OCI-LY7 (cell line): ENCODE measurements around the gene FCN1. TPM values are rescaled to one million over a fixed set of nuclear protein-coding genes. Genes with fewer than 3 reads are reported as not detected.
A peak's percentile ranks its signal among the peaks of the same experiment; 100 is the strongest.

Experiments used
- BruUV-seq: library from RNA; stranded (reverse); fragments of 400-500 nt; replicated peaks from 2 replicates; lab custom pipeline; 2021; lab: Mats Ljungman, UMichigan
- CTCF ChIA-PET: fragments of 300-600 bp; sonication (Branson Sonifier 250); formaldehyde crosslinking; loops from one replicate; lab custom pipeline; 2022; ENCODE audit warnings: antibody characterized with exemption; ENCODE audit not compliant: unreplicated experiment; lab: Charles Lee
- POLR2A ChIA-PET: fragments of 300-600 bp; sonication (Branson Sonifier 250); formaldehyde crosslinking; loops from one replicate; lab custom pipeline; 2022; ENCODE audit warnings: antibody characterized with exemption; lab: Charles Lee
- DNase-seq: peaks from one replicate; pipeline ENCODE4 v3.0.0-alpha.2; 2015; ENCODE audit warnings: low spot score
- H2AFZ ChIP-seq: fragments of 200-600 bp; sonication (generic), shearing (Covaris generic); 2 replicates; pipeline ENCODE4 v1.6.1; 2014; ENCODE audit warnings: mild to moderate bottlenecking, antibody characterized with exemption, low read length, moderate library complexity
- H3K27ac ChIP-seq: fragments of 200-600 bp; sonication (generic); 2 replicates; pipeline ENCODE4 v1.5.1; 2014; ENCODE audit warnings: mixed run types, low read depth, mild to moderate bottlenecking, moderate library complexity, low read length, inconsistent platforms; ENCODE audit not compliant: poor library complexity, severe bottlenecking
- H3K36me3 ChIP-seq: fragments of 200-600 bp; sonication (generic); 2 replicates; pipeline ENCODE4 v1.6.1; 2014; ENCODE audit warnings: mild to moderate bottlenecking, antibody characterized with exemption, low read length, moderate library complexity, mixed read lengths; ENCODE audit not compliant: insufficient read depth
- H3K4me1 ChIP-seq: fragments of 200-600 bp; sonication (generic); 2 replicates; pipeline ENCODE4 v1.5.1; 2014; ENCODE audit warnings: mild to moderate bottlenecking, low read length; ENCODE audit not compliant: insufficient read depth, poor library complexity, severe bottlenecking
- H3K4me2 ChIP-seq: fragments of 200-600 bp; sonication (generic); 2 replicates; pipeline ENCODE4 v1.6.1; 2014; ENCODE audit warnings: mild to moderate bottlenecking, low read length
- H3K4me3 ChIP-seq: fragments of 200-600 bp; sonication (generic); 2 replicates; pipeline ENCODE4 v1.5.1; 2014; ENCODE audit warnings: mild to moderate bottlenecking, low read depth, low read length; ENCODE audit not compliant: poor library complexity, severe bottlenecking
- H3K79me2 ChIP-seq: fragments of 200-600 bp; sonication (generic); 2 replicates; pipeline ENCODE4 v1.6.1; 2016; ENCODE audit warnings: low read depth, mild to moderate bottlenecking, low read length, moderate library complexity, mixed read lengths; ENCODE audit not compliant: insufficient read depth
- H3K9me2 ChIP-seq: fragments of 200-600 bp; sonication (generic); 2 replicates; pipeline ENCODE4 v1.6.1; 2016; ENCODE audit warnings: mild to moderate bottlenecking, low read length, mixed read lengths; ENCODE audit not compliant: insufficient read depth
- H3K9me3 ChIP-seq: fragments of 200-600 bp; sonication (generic); 2 replicates; pipeline ENCODE4 v1.6.1; 2014; ENCODE audit warnings: mild to moderate bottlenecking, mixed run types, low read length, mixed read lengths
- H4K20me1 ChIP-seq: fragments of 200-600 bp; sonication (generic); 2 replicates; pipeline ENCODE4 v1.6.1; 2014; ENCODE audit warnings: mild to moderate bottlenecking, antibody characterized with exemption, low read length, moderate library complexity, mixed read lengths; ENCODE audit not compliant: insufficient read depth
- CTCF ChIP-seq: fragments of 200-600 bp; sonication (generic); conservative IDR thresholded peaks from 2 replicates; pipeline ENCODE4 v1.5.1; 2014; ENCODE audit warnings: mild to moderate bottlenecking, antibody characterized with exemption, low read length, moderate library complexity, mixed read lengths
- EZH2phosphoT487 ChIP-seq: fragments of 200-600 bp; sonication (generic); IDR thresholded peaks from 2 replicates; pipeline ENCODE4 v1.6.1; 2018; ENCODE audit warnings: low read depth, borderline replicate concordance, mild to moderate bottlenecking, mixed run types, antibody characterized with exemption, low read length, moderate library complexity, mixed read lengths
- intact Hi-C: fragments of 100-400 bp; cut with micrococcal nuclease; formaldehyde crosslinking; loops from one replicate; pipeline ENCODE4 v1.10.0; 2022; ENCODE audit not compliant: unreplicated experiment
- total RNA-seq, 2 experiments: library from RNA; depleted of rRNA in 1 of 2; stranded (reverse); fragments of >200 nt in 1 of 2; shearing (Covaris generic) in 1 of 2; gene quantifications; 2 replicates each; pipeline ENCODE4 v1.2.3, GENCODE V29; 2014 to 2022

The FCN1 gene
- total RNA-seq, 2 experiments from 2014 or later: 0.19 to 0.30 TPM

- ChIA-PET POLR2A (interaction anchor here (0.6 to 1.3 kb wide), 2 partner anchors 13 to 80 kb away, joined by 3 read pairs; no protein-coding TSS in a partner anchor), CTCF (no interaction called here)
- no peaks in the 10 kb centered on the region for H3K79me2 ChIP-seq
- H2AFZ ChIP-seq: no peak overlapping the region
- no peaks in the 10 kb centered on the region for H4K20me1 ChIP-seq
- no peaks in the 10 kb centered on the region for H3K9me3 ChIP-seq
- intact Hi-C loops: no loop called here
- no peak overlapping the region for H3K4me2 ChIP-seq
- no TSS peak for BruUV-seq
- H3K4me3 ChIP-seq: no peak overlapping the region
- TF ChIP-seq EZH2phosphoT487 (no peak), CTCF (no peak)
- H3K36me3 ChIP-seq: no peaks in the 10 kb centered on the region
- no peak overlapping the region for H3K27ac ChIP-seq
- no peak for DNase-seq
- peaks cover 8% of the 10 kb centered on the region for H3K4me1 ChIP-seq
- H3K9me2 ChIP-seq: no peaks in the 10 kb centered on the region
These were observed 37.8 kb downstream of the FCN1 start for GRCh38 chr9:134879664-134880483.

- H3K4me2 ChIP-seq: no peak overlapping the region
- no peak overlapping the region for H3K27ac ChIP-seq
- no peak overlapping the region for H2AFZ ChIP-seq
- no peaks in the 10 kb centered on the region for H4K20me1 ChIP-seq
- no peaks in the 10 kb centered on the region for H3K36me3 ChIP-seq
- H3K4me1 ChIP-seq: peaks cover 8% of the 10 kb centered on the region
- peaks cover 7% of the 10 kb centered on the region for H3K9me3 ChIP-seq
- H3K9me2 ChIP-seq: no peaks in the 10 kb centered on the region
- no peak for DNase-seq
- no peak overlapping the region for H3K4me3 ChIP-seq
- H3K79me2 ChIP-seq: no peaks in the 10 kb centered on the region
- no peak for TF ChIP-seq CTCF
- no peak for TF ChIP-seq EZH2phosphoT487
- POLR2A ChIA-PET: no interaction called here
- intact Hi-C loops: no loop called here
- no TSS peak for BruUV-seq
- CTCF ChIA-PET: no interaction called here
These were observed 40.2 kb downstream of the FCN1 start for GRCh38 chr9:134877541-134877940.

- H3K4me2 ChIP-seq: no peak overlapping the region
- peaks cover 16% of the 10 kb centered on the region for H3K4me1 ChIP-seq
- BruUV-seq: no TSS peak
- intact Hi-C loops: no loop called here
- no peaks in the 10 kb centered on the region for H3K36me3 ChIP-seq
- peak overlapping the region; percentile 71 for H2AFZ ChIP-seq
- H4K20me1 ChIP-seq: no peaks in the 10 kb centered on the region
- TF ChIP-seq CTCF (no peak), EZH2phosphoT487 (no peak)
- no peak for DNase-seq
- ChIA-PET CTCF (no interaction called here), POLR2A (interaction anchor here (0.6 kb wide), 1 partner anchor 13 kb away, joined by 3 read pairs; no protein-coding TSS in a partner anchor)
- no peak overlapping the region for H3K4me3 ChIP-seq
- H3K27ac ChIP-seq: no peak overlapping the region
- no peaks in the 10 kb centered on the region for H3K79me2 ChIP-seq
- H3K9me2 ChIP-seq: no peaks in the 10 kb centered on the region
- peaks cover 7% of the 10 kb centered on the region for H3K9me3 ChIP-seq
These were observed 42.3 kb downstream of the FCN1 start for GRCh38 chr9:134875371-134875770.
